Activated CD4-positive, alpha-beta T cell treated with anti-CD3 and anti-CD28 coated beads for 36 hours (primary cell): ENCODE data around the gene CARD9. TPM values are rescaled to one million over a fixed set of nuclear protein-coding genes. Genes with fewer than 3 reads are reported as not detected.

Experiments
- ATAC-seq: fragments of 200-7000 bp; cut with Tn5 transposase; one replicate; pipeline ENCODE4 v1.10.0; 2021; ENCODE audit warnings: mild to moderate bottlenecking, moderate library complexity
- CTCF ChIA-PET: fragments of 350-600 bp; sonication (Branson Sonifier 250); formaldehyde crosslinking; loops from one replicate; lab custom pipeline; 2021; ENCODE audit warnings: antibody characterized with exemption; lab: Charles Lee
- POLR2A ChIA-PET: fragments of 350-600 bp; sonication (Branson Sonifier 250); formaldehyde crosslinking; loops from one replicate; lab custom pipeline; 2021; ENCODE audit warnings: antibody characterized with exemption, inconsistent platforms; lab: Charles Lee
- DNase-seq: peaks from one replicate; pipeline ENCODE4 v3.0.0-alpha.2; 2020
- H3K27ac Mint-ChIP-seq: one replicate; pipeline ENCODE4 v1.8.0; 2021; ENCODE audit warnings: mixed read lengths
- H3K27me3 Mint-ChIP-seq: one replicate; pipeline ENCODE4 v1.8.0; 2021; ENCODE audit warnings: mixed read lengths
- H3K36me3 Mint-ChIP-seq: one replicate; pipeline ENCODE4 v1.8.0; 2021; ENCODE audit warnings: low read depth, mixed read lengths
- H3K4me1 Mint-ChIP-seq: one replicate; pipeline ENCODE4 v1.8.0; 2021; ENCODE audit warnings: mixed read lengths
- H3K4me3 Mint-ChIP-seq: one replicate; pipeline ENCODE4 v1.8.0; 2021; ENCODE audit warnings: mild to moderate bottlenecking, moderate library complexity, mixed read lengths
- H3K9me3 Mint-ChIP-seq: one replicate; pipeline ENCODE4 v1.8.0; 2021; ENCODE audit warnings: low read depth, mixed read lengths
- intact Hi-C, 2 experiments: fragments of 100-400 bp; cut with DNase I in 1 of 2; cut with micrococcal nuclease in 1 of 2; formaldehyde crosslinking; loops; one replicate each; pipeline versions ENCODE4 v1.14.2 to v1.15.1; 2022 to 2024; cut with DNase I, micrococcal nuclease
- total RNA-seq, 2 experiments: library from RNA; stranded (reverse); gene quantifications; one replicate each; pipeline ENCODE4 v1.2.3, GENCODE V29; 2021

Gene CARD9
- total RNA-seq, 2 experiments from 2014 or later, result 0.98 to 1.1 TPM

DNA sequence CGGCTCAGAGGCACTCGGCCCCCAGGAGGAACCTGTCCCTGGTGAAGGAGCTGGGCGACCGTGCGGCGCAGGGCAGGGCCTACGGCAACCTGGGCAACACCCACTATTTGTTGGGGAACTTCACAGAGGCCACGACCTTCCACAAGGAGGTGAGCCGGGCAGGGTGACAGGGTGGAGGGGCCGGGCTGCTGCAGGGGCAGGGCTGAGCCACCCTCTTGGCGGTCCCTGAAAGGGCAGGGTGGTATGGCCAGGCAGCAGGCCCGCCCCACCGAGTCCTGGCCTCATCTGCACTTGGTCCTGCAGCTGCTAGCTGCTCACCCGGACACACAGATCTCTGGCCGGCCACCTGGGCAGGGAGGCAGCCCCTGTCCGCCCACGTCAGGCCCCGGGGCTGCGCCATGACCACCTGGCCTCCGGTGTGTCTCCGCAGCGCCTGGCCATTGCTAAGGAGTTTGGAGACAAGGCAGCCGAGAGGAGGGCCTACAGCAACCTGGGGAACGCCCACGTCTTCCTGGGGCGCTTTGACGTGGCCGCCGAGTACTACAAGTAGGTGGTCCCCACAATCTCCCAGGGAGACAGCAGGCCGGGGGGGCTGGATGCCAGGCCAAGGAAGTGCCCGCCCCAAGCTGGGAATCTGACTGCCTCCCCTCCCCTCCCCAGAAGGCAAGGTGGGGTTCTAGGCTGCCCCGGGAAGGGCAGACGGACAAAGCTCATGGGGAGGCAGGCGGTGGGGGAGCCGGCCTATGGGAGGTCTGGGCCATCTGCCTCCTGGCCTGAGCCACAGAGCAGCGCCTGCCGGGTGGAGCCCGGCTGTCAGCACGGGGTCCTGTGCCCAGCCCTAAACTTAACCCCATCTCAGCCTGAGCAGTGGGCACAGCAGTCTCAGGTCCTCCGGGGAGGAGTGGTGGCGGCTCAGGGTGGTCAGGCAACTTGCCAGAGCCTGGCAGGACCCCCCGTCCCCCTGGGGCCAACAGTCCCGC, 35.8 kb downstream of the CARD9 start:
- Mint-ChIP-seq H3K36me3 (no peaks in the 10 kb centered on the region), H3K9me3 (no peaks in the 10 kb centered on the region), H3K27ac (no peak overlapping the region), H3K27me3 (no peaks in the 10 kb centered on the region), H3K4me1 (no peaks in the 10 kb centered on the region), H3K4me3 (no peak overlapping the region)
- no peak for ATAC-seq
- ChIA-PET CTCF (interaction anchor here (0.7 kb wide), 1 partner anchor 60 kb away, joined by 3 read pairs; no protein-coding TSS in a partner anchor), POLR2A (no interaction called here)
- intact Hi-C loops, result no loop called here
- DNase-seq, result no peak

DNA sequence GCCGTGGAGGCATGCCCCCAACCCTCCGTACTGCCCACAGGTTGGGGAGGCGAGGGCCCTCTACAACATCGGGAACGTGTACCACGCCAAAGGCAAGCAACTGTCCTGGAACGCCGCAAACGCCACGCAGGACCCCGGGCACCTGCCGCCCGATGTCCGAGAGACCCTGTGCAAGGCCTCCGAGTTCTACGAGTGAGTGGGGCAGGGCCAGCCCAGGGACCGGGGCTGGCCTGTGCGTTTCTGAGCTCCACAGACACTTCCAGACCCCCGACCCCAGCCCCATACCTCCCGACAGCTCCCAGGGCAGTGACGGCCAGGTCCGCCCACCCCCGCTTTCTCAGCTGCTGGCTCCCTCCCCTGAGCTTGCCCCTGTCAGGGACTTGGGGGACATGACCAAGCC, 36.6 kb downstream of the CARD9 start:
- Mint-ChIP-seq H3K9me3 (no peaks in the 10 kb centered on the region), H3K27ac (no peak overlapping the region), H3K36me3 (no peaks in the 10 kb centered on the region), H3K4me3 (no peak overlapping the region), H3K4me1 (no peaks in the 10 kb centered on the region), H3K27me3 (no peaks in the 10 kb centered on the region)
- CTCF ChIA-PET, result no interaction called here
- no peak for ATAC-seq
- POLR2A ChIA-PET, result no interaction called here
- DNase-seq, result no peak
- intact Hi-C loops, result no loop called here

DNA sequence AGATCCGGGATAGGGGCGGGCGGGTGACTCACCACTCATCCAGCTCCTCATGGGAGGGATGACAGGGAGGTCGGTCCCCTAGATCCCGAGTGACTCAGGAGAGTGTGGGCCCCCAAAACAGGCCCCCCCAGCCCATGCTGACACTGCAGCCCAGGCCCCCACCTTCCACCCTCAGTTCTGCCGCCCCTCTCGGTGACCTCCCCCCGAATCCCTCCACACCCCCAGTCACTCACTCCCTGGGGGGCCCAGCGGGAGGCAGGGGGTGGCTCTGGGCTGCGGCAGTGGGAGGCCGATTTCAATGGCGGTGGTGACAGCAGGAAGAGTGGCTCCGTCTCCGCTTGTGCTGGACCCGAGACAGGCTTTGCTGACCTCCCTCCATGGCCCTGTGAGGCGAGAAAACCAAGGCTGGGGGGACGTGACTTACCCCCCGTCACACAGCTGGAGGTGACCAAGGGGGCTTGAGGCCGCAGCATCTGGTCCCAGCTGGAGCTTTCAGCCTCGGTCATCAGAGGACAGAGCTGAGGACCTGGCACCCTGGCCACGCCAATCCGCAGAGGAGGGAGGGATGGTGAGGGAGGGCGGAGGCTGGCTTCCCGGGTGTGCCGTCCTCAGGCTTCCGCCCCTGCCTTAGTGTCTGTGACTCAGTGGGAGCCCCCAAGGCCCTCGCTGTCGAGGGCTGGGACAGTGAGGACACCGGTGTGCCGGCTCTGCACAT, 37.2 kb downstream of the CARD9 start:
- intact Hi-C loops, result no loop called here
- H3K36me3 Mint-ChIP-seq, result no peaks in the 10 kb centered on the region
- H3K27ac Mint-ChIP-seq, result no peak overlapping the region
- no peaks in the 10 kb centered on the region for H3K27me3 Mint-ChIP-seq
- DNase-seq, result no peak
- H3K4me3 Mint-ChIP-seq, result no peak overlapping the region
- no peak for ATAC-seq
- no peaks in the 10 kb centered on the region for H3K9me3 Mint-ChIP-seq
- ChIA-PET CTCF (no interaction called here), POLR2A (no interaction called here)
- no peaks in the 10 kb centered on the region for H3K4me1 Mint-ChIP-seq

DNA sequence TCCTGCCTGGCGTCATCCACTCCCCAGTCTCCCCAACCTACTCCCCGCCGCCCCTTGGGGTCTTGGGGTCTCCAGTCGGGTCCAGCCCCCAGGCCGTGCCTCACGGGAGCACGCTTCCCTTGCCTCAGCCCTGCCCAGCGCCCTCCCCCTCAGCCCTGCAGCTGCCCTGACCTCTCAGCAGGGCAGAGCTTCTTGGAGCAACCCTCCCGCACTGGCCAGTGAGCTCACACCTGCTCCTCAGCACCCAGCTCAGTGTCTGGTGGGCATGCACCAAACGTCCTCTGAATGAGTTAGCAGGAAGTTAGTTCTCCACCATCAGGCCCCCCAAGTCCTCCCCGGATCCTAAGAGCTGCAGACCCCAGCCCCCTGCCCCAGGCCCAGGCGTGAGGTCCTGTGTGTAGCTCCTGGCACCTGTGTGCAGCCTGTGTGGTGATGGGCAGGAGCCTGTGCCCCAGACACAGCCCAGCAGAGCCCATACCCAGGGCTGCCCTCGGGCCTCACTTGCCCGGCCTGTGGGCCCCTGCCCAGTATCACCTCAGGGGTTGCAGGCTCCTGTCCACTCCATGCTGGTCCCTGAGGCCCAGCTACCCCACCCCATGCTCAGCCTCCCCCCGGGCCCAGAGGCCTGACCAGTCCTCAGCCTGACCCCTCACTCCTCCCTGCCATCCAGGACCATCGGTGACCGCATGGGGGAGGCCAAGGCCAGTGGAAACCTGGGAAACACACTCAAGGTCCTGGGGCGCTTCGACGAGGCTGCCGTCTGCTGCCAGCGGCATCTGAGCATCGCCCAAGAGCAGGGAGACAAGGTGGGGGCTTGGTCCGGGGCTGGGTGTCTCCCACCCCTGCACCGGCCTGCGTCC, 37.9 kb downstream of the CARD9 start:
- H3K27ac Mint-ChIP-seq, result no peak overlapping the region
- H3K27me3 Mint-ChIP-seq, result no peaks in the 10 kb centered on the region
- no peaks in the 10 kb centered on the region for H3K36me3 Mint-ChIP-seq
- intact Hi-C loops, result no loop called here
- ATAC-seq (no peak), DNase-seq (no peak)
- H3K9me3 Mint-ChIP-seq, result no peaks in the 10 kb centered on the region
- H3K4me1 Mint-ChIP-seq, result no peaks in the 10 kb centered on the region
- POLR2A ChIA-PET, result no interaction called here
- no peak overlapping the region for H3K4me3 Mint-ChIP-seq
- CTCF ChIA-PET, result no interaction called here

DNA sequence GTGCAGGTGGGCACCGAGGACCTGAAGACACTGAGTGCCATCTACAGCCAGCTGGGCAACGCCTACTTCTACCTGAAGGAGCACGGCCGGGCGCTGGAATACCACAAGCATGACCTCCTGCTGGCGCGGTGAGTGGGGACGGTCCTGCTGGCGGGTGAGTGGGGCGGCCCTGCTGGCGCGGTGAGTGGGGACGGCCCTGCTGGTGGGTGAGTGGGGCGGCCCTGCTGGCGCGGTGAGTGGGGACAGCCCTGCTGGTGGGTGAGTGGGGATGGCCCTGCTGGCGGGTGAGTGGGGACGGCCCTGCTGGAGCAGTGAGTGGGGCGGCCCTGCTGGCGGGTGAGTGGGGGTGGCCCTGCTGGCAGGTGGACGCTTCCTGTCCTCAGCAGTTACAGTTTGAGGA, 38.9 kb downstream of the CARD9 start:
- no peak for DNase-seq
- Mint-ChIP-seq H3K4me3 (no peak overlapping the region), H3K9me3 (no peaks in the 10 kb centered on the region), H3K27me3 (no peaks in the 10 kb centered on the region), H3K4me1 (no peaks in the 10 kb centered on the region), H3K27ac (no peak overlapping the region), H3K36me3 (no peaks in the 10 kb centered on the region)
- no peak for ATAC-seq
- ChIA-PET POLR2A (no interaction called here), CTCF (no interaction called here)
- intact Hi-C loops, result no loop called here

DNA sequence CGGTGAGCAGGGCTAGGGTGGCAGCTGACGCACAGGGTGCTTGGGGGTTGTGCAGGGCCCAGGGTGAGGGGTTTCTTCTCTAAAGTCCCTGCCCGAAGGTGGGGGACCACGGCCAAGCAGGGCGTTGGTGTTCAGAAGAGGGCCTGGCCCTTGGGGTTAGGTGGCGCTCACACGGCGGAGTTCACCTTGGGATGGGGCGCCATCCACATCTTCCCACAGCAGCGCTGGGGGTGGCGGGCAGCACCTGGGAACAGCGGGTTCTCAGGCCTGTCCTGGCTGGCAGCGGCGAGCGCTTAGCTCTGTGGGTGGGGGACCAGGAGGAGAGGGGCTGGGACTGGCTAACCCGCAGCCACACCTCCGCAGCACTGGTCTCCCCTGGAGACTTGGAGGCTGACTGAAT, 40.0 kb downstream of the CARD9 start:
- CTCF ChIA-PET, result interaction anchor here (0.8 kb wide), 1 partner anchor 80 kb away, joined by 5 read pairs; no protein-coding TSS in a partner anchor
- POLR2A ChIA-PET, result no interaction called here
- no peaks in the 10 kb centered on the region for H3K36me3 Mint-ChIP-seq
- H3K4me1 Mint-ChIP-seq, result peaks cover 4% of the 10 kb centered on the region
- H3K9me3 Mint-ChIP-seq, result no peaks in the 10 kb centered on the region
- H3K27me3 Mint-ChIP-seq, result no peaks in the 10 kb centered on the region
- DNase-seq (no peak), ATAC-seq (no peak)
- H3K4me3 Mint-ChIP-seq, result no peak overlapping the region
- H3K27ac Mint-ChIP-seq, result no peak overlapping the region
- intact Hi-C loops, result no loop called here

DNA sequence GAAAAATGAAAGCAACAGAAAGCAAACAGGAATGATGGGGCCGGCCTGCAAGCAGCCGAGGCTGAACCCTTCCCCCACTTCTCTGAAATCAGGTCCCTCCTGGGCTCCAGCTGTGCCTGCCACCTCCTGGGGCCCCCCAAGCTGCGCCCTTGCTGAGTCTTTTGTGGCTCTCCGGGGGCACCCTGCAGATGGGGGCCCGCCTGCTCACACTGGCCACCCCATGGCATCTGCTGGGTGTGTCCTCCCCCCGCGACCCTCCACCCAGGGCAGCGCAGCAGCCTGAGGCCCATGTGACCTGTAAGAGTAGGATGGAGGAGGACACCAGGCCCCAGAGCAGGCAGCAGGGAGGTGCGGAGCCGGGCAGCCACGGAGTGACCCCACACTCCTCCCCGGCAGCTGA, 40.4 kb downstream of the CARD9 start:
- Mint-ChIP-seq H3K36me3 (no peaks in the 10 kb centered on the region), H3K27me3 (no peaks in the 10 kb centered on the region), H3K4me3 (no peak overlapping the region), H3K4me1 (peaks cover 4% of the 10 kb centered on the region), H3K9me3 (no peaks in the 10 kb centered on the region), H3K27ac (no peak overlapping the region)
- ATAC-seq (no peak), DNase-seq (no peak)
- intact Hi-C loops, result no loop called here
- ChIA-PET POLR2A (no interaction called here), CTCF (interaction anchor here (0.8 kb wide), 1 partner anchor 80 kb away, joined by 5 read pairs; no protein-coding TSS in a partner anchor)

DNA sequence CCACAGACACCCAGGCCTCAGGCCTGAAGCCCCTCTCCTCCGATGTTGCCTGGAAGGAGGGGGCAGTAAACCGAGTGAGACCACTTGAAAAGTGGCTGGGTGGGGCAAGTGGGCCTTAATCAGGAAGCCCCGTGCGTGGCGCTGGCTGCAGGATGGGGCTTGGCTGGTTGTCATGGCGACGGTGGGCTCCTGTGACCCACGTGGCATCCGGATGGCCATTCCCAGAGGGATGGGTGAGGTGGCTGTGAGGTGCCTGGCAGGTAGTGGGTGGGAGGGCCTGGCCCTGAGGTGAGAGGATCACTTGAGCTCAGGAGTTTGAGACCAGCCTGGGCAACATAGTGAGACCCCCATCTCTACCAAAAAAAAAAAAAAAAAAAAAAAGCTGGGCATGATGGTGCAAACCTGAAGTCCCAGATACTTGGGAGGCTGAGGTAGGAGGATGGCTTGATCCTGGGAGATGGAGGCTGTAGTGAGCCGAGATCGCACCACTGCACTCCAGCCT, 40.9 kb downstream of the CARD9 start:
- ATAC-seq (no peak), DNase-seq (no peak)
- H3K36me3 Mint-ChIP-seq, result no peaks in the 10 kb centered on the region
- no peaks in the 10 kb centered on the region for H3K9me3 Mint-ChIP-seq
- POLR2A ChIA-PET, result no interaction called here
- H3K4me1 Mint-ChIP-seq, result peaks cover 4% of the 10 kb centered on the region
- intact Hi-C loops, result no loop called here
- CTCF ChIA-PET, result interaction anchor here (0.8 kb wide), 1 partner anchor 79 kb away, joined by 5 read pairs; no protein-coding TSS in a partner anchor
- no peak overlapping the region for H3K27ac Mint-ChIP-seq
- H3K4me3 Mint-ChIP-seq, result no peak overlapping the region
- no peaks in the 10 kb centered on the region for H3K27me3 Mint-ChIP-seq

DNA sequence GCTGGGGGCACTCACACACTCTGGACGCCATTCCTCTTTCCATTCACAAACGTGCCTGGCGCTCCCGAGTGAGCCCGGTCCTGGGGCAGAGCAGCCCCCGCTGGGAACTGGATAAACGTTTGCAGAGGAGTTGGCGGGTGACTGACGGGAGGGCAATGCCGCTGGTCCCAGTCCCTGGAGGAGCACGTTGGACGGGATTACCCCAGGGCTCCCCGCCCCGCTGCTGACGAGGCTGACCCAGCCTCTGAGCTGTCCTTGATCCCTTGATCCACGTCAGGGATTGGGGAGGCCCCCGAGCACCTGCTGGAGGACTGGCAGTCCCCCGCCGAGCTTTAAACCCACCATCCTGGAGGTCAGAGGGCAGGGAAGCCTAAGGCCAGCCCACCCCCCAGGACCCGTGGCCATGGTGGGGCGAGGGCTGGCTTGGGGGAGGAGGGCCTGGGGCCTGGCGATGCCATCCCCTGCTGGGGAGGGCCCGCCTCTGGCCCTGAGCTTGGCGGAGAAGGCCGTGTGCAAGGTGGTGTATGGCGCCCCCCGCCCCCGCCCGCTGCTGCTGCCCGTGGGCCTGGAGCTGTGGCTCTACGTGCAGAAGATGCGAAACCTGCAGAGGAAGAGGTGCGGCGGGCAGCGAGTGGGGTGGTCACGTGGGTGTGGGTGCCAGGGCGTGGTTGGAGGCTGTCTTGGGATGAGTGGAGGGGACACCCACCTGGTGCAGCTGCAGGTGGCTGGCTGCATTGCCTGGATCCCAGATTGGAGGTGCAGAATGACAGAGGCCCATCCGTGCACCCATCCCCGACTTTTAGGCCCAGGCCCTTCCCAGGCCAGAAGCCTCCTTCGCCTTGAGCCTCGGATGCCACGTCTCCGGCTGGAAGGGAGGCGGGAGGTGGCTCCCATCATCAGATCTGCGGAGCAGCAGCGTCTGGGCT, 41.6 kb downstream of the CARD9 start:
- Mint-ChIP-seq H3K9me3 (no peaks in the 10 kb centered on the region), H3K36me3 (no peaks in the 10 kb centered on the region), H3K4me3 (no peak overlapping the region), H3K4me1 (peaks cover 4% of the 10 kb centered on the region), H3K27ac (no peak overlapping the region), H3K27me3 (no peaks in the 10 kb centered on the region)
- ChIA-PET CTCF (no interaction called here), POLR2A (no interaction called here)
- DNase-seq, result no peak
- intact Hi-C loops, result no loop called here
- no peak for ATAC-seq

DNA sequence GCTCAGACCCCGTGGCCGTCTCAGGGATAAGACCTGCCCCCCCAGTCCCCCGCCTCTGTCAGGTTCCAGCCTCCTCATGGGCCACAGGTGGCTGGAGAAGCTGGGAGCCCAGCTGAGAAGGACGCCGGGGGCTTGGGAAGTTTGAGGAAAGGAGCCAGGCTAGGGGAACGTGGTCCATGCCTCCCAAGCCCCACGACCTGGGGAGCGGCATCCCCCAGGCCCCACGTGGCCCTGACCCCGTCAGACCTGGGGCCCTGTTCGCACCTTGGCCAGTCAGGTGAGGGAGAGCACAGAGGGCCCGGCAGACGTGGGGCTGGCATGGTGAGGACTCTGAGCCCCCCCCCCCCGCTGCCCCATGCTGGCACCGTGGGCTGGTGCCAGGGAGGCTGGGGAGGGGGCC, 42.4 kb downstream of the CARD9 start:
- DNase-seq (no peak), ATAC-seq (no peak)
- peaks cover 4% of the 10 kb centered on the region for H3K4me1 Mint-ChIP-seq
- H3K27ac Mint-ChIP-seq, result no peak overlapping the region
- intact Hi-C loops, result no loop called here
- no peaks in the 10 kb centered on the region for H3K27me3 Mint-ChIP-seq
- POLR2A ChIA-PET, result no interaction called here
- H3K9me3 Mint-ChIP-seq, result no peaks in the 10 kb centered on the region
- H3K4me3 Mint-ChIP-seq, result no peak overlapping the region
- no peaks in the 10 kb centered on the region for H3K36me3 Mint-ChIP-seq
- CTCF ChIA-PET, result no interaction called here
